ENCODE results near the gene AP2B1.

The AP2B1 gene

DNA sequence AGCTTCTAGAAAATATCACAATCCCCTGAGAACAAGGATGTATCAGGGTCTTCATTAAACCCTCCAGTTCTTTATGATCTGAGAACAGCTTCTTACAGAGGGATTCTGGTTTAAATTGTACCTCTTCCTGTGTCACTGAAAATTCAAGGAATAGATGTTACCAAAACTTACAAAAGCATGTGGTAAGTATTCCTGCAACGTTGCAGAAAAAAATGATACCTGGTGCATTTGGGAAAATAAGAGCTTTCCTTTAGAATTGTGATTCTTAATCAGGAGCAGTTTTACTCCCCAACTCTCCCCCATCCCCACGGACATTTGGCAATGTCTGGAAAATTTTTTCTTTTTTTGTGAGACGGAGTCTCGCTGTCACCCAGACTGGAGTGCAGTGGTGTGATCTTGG is 33.8 kb upstream of the AP2B1 start:
- H3K18ac ChIP-seq (ENCODE audit: low read depth in 1 of 2, low read length in 2 of 2) = no peak overlapping the region
- no peak overlapping the region for H3K4me2 ChIP-seq (ENCODE audit: low read length, poor library complexity, severe bottlenecking)
- H3K14ac ChIP-seq (ENCODE audit: low read length in 2 of 2) = no peak overlapping the region
- H4K8ac ChIP-seq (ENCODE audit: low read length) = no peak overlapping the region
- H3K27me3 ChIP-seq (ENCODE audit: control insufficient read depth in 1 of 2, insufficient read depth in 1 of 2, low read length in 2 of 2) = peaks cover 32 to 54% of the 10 kb centered on the region in 2 experiments
- H3K4me1 ChIP-seq (ENCODE audit: control insufficient read depth, insufficient read depth, low read depth, low read length) = no peaks in the 10 kb centered on the region
- no peak overlapping the region for H4K91ac ChIP-seq (ENCODE audit: low read length)
- no peak overlapping the region for H2BK15ac ChIP-seq (ENCODE audit: low read depth, poor library complexity, severe bottlenecking)
- no peaks in the 10 kb centered on the region for H3K36me3 ChIP-seq (ENCODE audit: control insufficient read depth in 1 of 2, insufficient read depth in 2 of 2, low read depth in 1 of 2, low read length in 2 of 2)
- H3K27ac ChIP-seq (ENCODE audit: low read length, poor library complexity, severe bottlenecking) = no peak overlapping the region
- 88% methylated on average over 4 of the region's 4 CpGs for WGBS
- H2AK5ac ChIP-seq (ENCODE audit: low read length, severe bottlenecking) = no peak overlapping the region
- no peak overlapping the region for H3K23ac ChIP-seq (ENCODE audit: low read length in 2 of 2)
- no peak overlapping the region for H2BK120ac ChIP-seq (ENCODE audit: low read depth, low read length)
- no peaks in the 10 kb centered on the region for H3K9me3 ChIP-seq (ENCODE audit: control insufficient read depth, low read length)
- H2BK5ac ChIP-seq (ENCODE audit: low read depth, low read length, poor library complexity, severe bottlenecking) = no peak overlapping the region
- H3K79me1 ChIP-seq (replicated peaks; ENCODE audit: low read length, poor library complexity, severe bottlenecking) = no peaks in the 10 kb centered on the region
- H3K9ac ChIP-seq (ENCODE audit: low read length) = no peak overlapping the region
- no peak overlapping the region for H3K4me3 ChIP-seq (ENCODE audit: insufficient read depth in 1 of 2, low read depth in 1 of 2, low read length in 2 of 2)
- no peak overlapping the region for H2BK12ac ChIP-seq (ENCODE audit: low read length in 2 of 2)
- no peak overlapping the region for H3K4ac ChIP-seq (ENCODE audit: low read depth in 1 of 2, low read length in 2 of 2)
- DNase-seq = no peak
- H2AFZ ChIP-seq (ENCODE audit: low read depth, low read length) = no peak overlapping the region

DNA sequence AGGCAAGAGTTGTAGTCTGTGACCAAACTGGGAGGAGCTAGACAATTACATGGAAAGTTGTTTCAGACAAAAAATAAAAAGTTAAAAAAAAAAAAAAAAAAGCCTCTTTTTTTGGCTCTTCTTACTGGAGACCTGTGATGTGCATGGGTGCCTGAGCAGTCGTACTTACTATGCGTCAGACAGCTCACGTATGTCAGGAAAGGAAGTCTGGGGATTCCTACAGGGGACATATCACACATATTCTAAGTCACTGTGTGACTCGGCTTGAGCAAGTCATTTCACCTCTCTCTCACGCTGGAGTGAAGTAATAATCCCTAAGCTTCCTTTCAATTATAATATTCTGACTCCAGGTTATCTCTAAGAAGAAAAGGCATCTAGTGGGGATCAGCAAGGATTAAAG is 32.5 kb upstream of the AP2B1 start:
- Histone ChIP-seq H2BK5ac (ENCODE audit: low read depth, low read length, poor library complexity, severe bottlenecking) (no peak overlapping the region), H2AFZ (ENCODE audit: low read depth, low read length) (no peak overlapping the region), H4K91ac (ENCODE audit: low read length) (no peak overlapping the region), H3K9me3 (ENCODE audit: control insufficient read depth, low read length) (no peaks in the 10 kb centered on the region), H3K27me3 (ENCODE audit: control insufficient read depth in 1 of 2, insufficient read depth in 1 of 2, low read length in 2 of 2) (peaks cover 34 to 44% of the 10 kb centered on the region in 2 experiments), H3K79me1 (replicated peaks; ENCODE audit: low read length, poor library complexity, severe bottlenecking) (no peaks in the 10 kb centered on the region), H2BK12ac (ENCODE audit: low read length in 2 of 2) (no peak overlapping the region), H3K4me3 (ENCODE audit: insufficient read depth in 1 of 2, low read depth in 1 of 2, low read length in 2 of 2) (no peak overlapping the region), H3K9ac (ENCODE audit: low read length) (no peak overlapping the region), H2BK15ac (ENCODE audit: low read depth, poor library complexity, severe bottlenecking) (no peak overlapping the region), H3K4me2 (ENCODE audit: low read length, poor library complexity, severe bottlenecking) (no peak overlapping the region), H2BK120ac (ENCODE audit: low read depth, low read length) (no peak overlapping the region), H3K14ac (ENCODE audit: low read length in 2 of 2) (no peak overlapping the region), H3K4ac (ENCODE audit: low read depth in 1 of 2, low read length in 2 of 2) (no peak overlapping the region), H3K4me1 (ENCODE audit: control insufficient read depth, insufficient read depth, low read depth, low read length) (no peaks in the 10 kb centered on the region), H3K23ac (ENCODE audit: low read length in 2 of 2) (no peak overlapping the region), H3K36me3 (ENCODE audit: control insufficient read depth in 1 of 2, insufficient read depth in 2 of 2, low read depth in 1 of 2, low read length in 2 of 2) (no peaks in the 10 kb centered on the region), H4K8ac (ENCODE audit: low read length) (no peak overlapping the region), H2AK5ac (ENCODE audit: low read length, severe bottlenecking) (no peak overlapping the region), H3K27ac (ENCODE audit: low read length, poor library complexity, severe bottlenecking) (no peak overlapping the region), H3K18ac (ENCODE audit: low read depth in 1 of 2, low read length in 2 of 2) (no peak overlapping the region)
- 95% methylated on average over 3 of the region's 5 CpGs for WGBS
- no peak for DNase-seq

DNA sequence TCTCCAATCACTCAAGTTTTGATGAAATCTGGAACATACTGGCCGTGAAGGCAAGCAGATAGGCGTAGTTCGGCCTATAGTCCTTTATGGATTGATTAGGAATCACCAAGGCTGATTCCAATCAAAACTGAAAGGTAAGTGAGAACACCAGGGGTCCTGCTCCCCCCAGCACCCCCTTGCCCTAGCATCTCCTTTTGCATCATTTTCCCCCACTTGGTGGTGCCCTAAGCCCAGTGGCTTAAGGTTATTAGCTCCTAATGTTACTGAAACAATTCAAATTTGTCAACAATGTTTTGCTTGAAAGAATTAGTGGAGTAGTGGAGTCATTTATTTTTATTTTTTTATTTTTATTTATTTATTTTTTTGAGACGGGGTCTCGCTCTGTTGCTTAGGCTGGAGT is 31.4 kb upstream of the AP2B1 start:
- H2BK120ac ChIP-seq (ENCODE audit: low read depth, low read length) = no peak overlapping the region
- peaks cover 31 to 39% of the 10 kb centered on the region in 2 experiments for H3K27me3 ChIP-seq (ENCODE audit: control insufficient read depth in 1 of 2, insufficient read depth in 1 of 2, low read length in 2 of 2)
- H3K9me3 ChIP-seq (ENCODE audit: control insufficient read depth, low read length) = no peaks in the 10 kb centered on the region
- H3K4ac ChIP-seq (ENCODE audit: low read depth in 1 of 2, low read length in 2 of 2) = no peak overlapping the region
- no peak overlapping the region for H3K9ac ChIP-seq (ENCODE audit: low read length)
- no peak overlapping the region for H3K23ac ChIP-seq (ENCODE audit: low read length in 2 of 2)
- WGBS = 96% methylated on average over 3 of the region's 5 CpGs
- H2AFZ ChIP-seq (ENCODE audit: low read depth, low read length) = no peak overlapping the region
- no peak overlapping the region for H3K27ac ChIP-seq (ENCODE audit: low read length, poor library complexity, severe bottlenecking)
- no peak for DNase-seq
- no peak overlapping the region for H2BK12ac ChIP-seq (ENCODE audit: low read length in 2 of 2)
- H2BK15ac ChIP-seq (ENCODE audit: low read depth, poor library complexity, severe bottlenecking) = no peak overlapping the region
- H4K8ac ChIP-seq (ENCODE audit: low read length) = no peak overlapping the region
- no peak overlapping the region for H2BK5ac ChIP-seq (ENCODE audit: low read depth, low read length, poor library complexity, severe bottlenecking)
- H3K4me3 ChIP-seq (ENCODE audit: insufficient read depth in 1 of 2, low read depth in 1 of 2, low read length in 2 of 2) = no peak overlapping the region
- H3K36me3 ChIP-seq (ENCODE audit: control insufficient read depth in 1 of 2, insufficient read depth in 2 of 2, low read depth in 1 of 2, low read length in 2 of 2) = no peaks in the 10 kb centered on the region
- no peak overlapping the region for H4K91ac ChIP-seq (ENCODE audit: low read length)
- H3K14ac ChIP-seq (ENCODE audit: low read length in 2 of 2) = no peak overlapping the region
- H3K4me1 ChIP-seq (ENCODE audit: control insufficient read depth, insufficient read depth, low read depth, low read length) = no peaks in the 10 kb centered on the region
- H3K18ac ChIP-seq (ENCODE audit: low read depth in 1 of 2, low read length in 2 of 2) = no peak overlapping the region
- no peaks in the 10 kb centered on the region for H3K79me1 ChIP-seq (replicated peaks; ENCODE audit: low read length, poor library complexity, severe bottlenecking)
- no peak overlapping the region for H3K4me2 ChIP-seq (ENCODE audit: low read length, poor library complexity, severe bottlenecking)
- no peak overlapping the region for H2AK5ac ChIP-seq (ENCODE audit: low read length, severe bottlenecking)

DNA sequence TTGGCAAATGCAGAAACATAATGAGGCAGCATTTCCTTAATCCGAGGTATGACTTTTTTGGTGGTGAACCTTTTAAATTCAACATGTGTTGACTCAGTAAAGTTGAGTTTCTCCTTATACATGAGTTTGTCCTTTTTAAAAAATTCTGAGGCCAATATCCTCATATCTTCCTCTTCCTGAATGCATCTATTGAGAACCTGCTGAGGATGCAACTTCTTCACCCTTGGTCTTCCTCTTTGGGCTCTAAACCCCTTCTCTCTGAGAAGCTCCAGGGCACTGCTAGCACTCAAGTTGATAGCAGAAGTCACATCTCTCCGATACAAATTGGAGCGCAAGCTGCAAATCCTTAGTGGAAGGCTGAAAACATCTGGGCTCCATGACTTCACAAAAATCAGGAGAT is 29.8 kb upstream of the AP2B1 start:
- no peak overlapping the region for H3K27ac ChIP-seq (ENCODE audit: low read length, poor library complexity, severe bottlenecking)
- H2BK15ac ChIP-seq (ENCODE audit: low read depth, poor library complexity, severe bottlenecking) = no peak overlapping the region
- H4K91ac ChIP-seq (ENCODE audit: low read length) = no peak overlapping the region
- H3K23ac ChIP-seq (ENCODE audit: low read length in 2 of 2) = no peak overlapping the region
- H3K4me1 ChIP-seq (ENCODE audit: control insufficient read depth, insufficient read depth, low read depth, low read length) = no peaks in the 10 kb centered on the region
- H3K18ac ChIP-seq (ENCODE audit: low read depth in 1 of 2, low read length in 2 of 2) = no peak overlapping the region
- H3K79me1 ChIP-seq (replicated peaks; ENCODE audit: low read length, poor library complexity, severe bottlenecking) = no peaks in the 10 kb centered on the region
- no peaks in the 10 kb centered on the region for H3K9me3 ChIP-seq (ENCODE audit: control insufficient read depth, low read length)
- no peak overlapping the region for H2BK5ac ChIP-seq (ENCODE audit: low read depth, low read length, poor library complexity, severe bottlenecking)
- no peak overlapping the region for H4K8ac ChIP-seq (ENCODE audit: low read length)
- H3K9ac ChIP-seq (ENCODE audit: low read length) = no peak overlapping the region
- H2AFZ ChIP-seq (ENCODE audit: low read depth, low read length) = no peak overlapping the region
- no peak overlapping the region for H3K4ac ChIP-seq (ENCODE audit: low read depth in 1 of 2, low read length in 2 of 2)
- no peak overlapping the region for H2AK5ac ChIP-seq (ENCODE audit: low read length, severe bottlenecking)
- WGBS = 100% methylated on average over 2 of the region's 3 CpGs
- no peak for DNase-seq
- no peaks in the 10 kb centered on the region for H3K36me3 ChIP-seq (ENCODE audit: control insufficient read depth in 1 of 2, insufficient read depth in 2 of 2, low read depth in 1 of 2, low read length in 2 of 2)
- H3K27me3 ChIP-seq (ENCODE audit: control insufficient read depth in 1 of 2, insufficient read depth in 1 of 2, low read length in 2 of 2) = peaks cover 31% of the 10 kb centered on the region in 2 experiments
- no peak overlapping the region for H2BK12ac ChIP-seq (ENCODE audit: low read length in 2 of 2)
- H3K14ac ChIP-seq (ENCODE audit: low read length in 2 of 2) = no peak overlapping the region
- H3K4me3 ChIP-seq (ENCODE audit: insufficient read depth in 1 of 2, low read depth in 1 of 2, low read length in 2 of 2) = no peak overlapping the region
- H3K4me2 ChIP-seq (ENCODE audit: low read length, poor library complexity, severe bottlenecking) = no peak overlapping the region
- H2BK120ac ChIP-seq (ENCODE audit: low read depth, low read length) = no peak overlapping the region
